Stimulated activated CD4-positive, alpha-beta T cell treated with anti-CD3 and anti-CD28 coated beads, TNF-alpha, amount 100 ng/mL, for 4 hours (primary cell): ENCODE data around the gene DNAAF5.
A peak's percentile ranks its signal among the peaks of the same experiment; 100 is the strongest.

ENCODE experiments used
- DNase-seq, 3 experiments: peaks; one replicate each; pipeline ENCODE4 v3.0.0-alpha.2; 2020; ENCODE audit warnings: low read depth in 3 of 3

The DNAAF5 gene

DNA sequence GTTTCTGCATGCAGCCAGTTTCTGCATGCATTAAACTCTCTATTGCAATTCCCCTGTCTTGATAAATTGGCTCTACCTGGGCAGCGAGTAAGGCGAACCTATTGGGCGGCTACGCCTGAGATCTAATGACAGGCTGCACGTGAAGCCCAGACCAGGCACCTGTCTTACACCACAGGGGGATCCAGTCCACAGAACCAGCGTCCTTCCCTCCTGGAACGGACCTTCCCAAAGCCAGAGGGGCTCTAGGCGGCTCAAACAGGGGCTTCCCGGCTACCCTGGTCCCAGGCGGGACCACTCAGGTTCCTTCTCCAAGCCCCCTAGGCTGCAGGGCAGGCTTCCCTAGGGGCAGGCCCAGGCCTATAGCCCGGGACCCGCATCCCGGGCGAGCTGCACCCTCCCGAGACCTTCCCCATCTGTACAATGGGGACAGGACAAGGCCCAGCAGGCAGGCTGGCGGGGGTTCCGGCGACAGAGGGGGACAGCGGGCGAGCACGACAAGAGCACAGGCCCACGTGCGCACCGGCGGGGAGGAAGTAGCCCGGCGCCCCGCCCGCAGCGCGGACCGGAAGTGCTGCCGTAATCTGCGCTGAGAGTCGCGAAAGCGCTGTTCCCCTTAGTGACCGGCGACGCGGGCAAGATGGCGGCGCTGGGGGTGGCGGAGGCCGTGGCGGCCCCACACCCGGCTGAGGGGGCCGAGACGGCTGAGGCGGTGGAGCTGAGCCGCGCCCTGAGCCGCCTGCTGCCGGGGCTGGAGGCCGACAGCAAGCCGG is at the start of gene DNAAF5:
TSS of gene DNAAF5 (plus strand) at position 616 of the 770 bp plus-strand sequence. CDS start at position 638, 22 bp downstream.
- DNase-seq, result peak; percentile 76 to 81 (median 80)

DNA sequence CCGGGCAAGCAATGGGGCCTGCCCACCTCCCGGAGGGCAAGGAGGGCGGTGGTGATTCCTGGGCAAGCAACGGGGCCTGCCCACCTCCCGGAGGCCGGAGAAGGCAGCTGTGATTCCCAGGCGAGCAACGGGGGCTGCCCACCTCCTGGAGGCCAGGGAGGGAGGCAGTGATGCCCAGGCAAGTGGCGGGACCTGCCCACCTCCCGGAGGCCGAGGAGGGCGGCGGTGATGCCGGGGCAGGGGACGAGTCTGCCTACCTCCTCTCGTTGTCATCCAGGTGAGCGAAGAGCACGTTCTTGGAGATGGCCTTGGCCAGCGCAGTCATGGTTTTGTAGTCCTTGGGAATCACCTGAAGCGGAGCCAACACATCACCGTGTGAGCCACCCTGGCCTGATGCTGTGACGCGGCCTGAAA is 49.5 kb upstream of the DNAAF5 start:
- DNase-seq, result no peak

DNA sequence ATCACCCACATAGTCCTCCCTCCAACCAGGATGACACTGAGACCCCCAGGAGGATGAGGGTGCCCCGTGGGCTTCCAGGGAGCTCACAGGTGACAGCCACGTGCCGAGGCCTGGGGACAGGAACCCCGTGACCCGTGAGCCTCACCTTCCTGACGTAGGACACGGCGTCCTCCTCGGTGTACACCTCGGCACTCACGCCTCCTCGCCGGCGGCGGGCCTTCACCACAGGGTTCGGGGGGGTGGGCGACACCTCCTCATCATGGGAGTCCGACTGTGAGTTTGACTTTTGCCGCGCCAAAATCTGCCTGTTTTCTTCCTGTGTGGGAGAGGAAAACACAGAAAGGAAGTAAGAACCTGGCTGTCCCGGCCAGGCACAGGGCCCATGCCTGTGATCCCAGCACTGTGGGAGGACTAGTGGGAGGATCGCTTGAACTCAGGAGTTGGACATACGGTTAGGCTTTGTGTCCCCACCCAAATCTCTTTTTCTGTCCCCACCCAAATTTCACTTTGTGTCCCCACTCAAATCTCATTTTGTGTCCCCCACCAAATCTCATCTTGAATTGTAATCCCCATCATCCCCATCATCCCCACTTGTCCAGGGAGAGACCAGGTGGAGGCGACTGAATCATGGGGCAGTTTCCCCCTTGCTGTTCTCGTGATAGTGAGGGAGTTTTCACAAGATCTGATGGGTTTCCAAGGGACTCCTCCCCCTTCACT is 45.9 kb upstream of the DNAAF5 start:
- DNase-seq, result no peak

DNA sequence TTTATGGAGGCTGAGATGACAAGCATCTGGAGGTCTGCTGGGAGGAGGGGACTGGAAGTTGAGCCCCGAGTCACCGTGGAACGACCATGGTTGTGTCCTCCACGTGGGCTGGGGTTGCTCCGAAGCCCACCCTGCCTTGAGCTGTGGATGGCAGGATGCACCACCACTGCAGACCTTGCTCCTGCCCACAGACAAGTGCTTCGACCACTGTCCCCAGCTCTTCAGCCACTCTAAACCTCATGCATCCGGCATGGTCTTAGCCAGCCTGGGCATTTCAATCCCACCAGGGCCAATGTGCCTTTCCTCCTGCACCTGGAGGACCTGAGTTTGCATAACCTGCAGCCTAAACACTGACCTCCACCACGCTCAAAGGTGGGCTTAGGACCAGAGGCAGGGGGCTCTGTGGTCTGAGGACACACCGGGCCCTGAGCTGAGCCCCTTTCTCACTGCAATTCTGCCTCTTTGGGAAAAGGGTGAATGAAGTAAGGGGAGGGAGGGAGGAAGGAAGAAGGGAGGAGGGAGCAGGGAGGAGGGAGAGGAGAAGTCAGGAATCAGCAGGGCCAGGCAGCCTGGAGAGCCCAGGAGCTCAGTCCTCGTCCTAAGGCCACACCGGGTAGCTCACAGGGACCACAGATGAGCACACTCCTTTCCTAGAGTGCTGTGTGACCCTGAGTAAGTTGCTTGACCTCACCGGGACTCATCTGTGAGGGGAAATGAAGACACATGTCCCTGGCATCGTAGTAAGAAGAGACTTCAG is 44.8 kb upstream of the DNAAF5 start:
- no peak for DNase-seq

DNA sequence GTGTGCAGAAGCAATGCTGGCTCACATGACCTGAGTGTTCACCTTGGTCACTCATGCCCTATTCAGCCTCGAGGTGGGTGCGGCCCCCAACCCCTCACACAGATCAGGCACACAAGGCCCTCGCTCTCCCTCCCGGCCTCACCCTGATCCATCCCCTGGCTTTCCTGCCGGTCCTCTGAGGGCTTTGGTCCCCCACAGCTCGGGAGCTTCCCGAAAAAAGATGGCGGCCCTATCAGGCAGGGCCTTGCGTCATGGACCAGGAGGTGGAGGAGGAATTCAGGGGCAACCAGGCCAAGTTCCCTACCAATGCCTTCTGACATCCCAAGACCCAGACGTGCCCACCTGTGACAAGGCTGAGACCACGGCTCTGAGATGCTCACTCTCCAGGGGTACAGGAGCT is 43.7 kb upstream of the DNAAF5 start:
- DNase-seq, result no peak

DNA sequence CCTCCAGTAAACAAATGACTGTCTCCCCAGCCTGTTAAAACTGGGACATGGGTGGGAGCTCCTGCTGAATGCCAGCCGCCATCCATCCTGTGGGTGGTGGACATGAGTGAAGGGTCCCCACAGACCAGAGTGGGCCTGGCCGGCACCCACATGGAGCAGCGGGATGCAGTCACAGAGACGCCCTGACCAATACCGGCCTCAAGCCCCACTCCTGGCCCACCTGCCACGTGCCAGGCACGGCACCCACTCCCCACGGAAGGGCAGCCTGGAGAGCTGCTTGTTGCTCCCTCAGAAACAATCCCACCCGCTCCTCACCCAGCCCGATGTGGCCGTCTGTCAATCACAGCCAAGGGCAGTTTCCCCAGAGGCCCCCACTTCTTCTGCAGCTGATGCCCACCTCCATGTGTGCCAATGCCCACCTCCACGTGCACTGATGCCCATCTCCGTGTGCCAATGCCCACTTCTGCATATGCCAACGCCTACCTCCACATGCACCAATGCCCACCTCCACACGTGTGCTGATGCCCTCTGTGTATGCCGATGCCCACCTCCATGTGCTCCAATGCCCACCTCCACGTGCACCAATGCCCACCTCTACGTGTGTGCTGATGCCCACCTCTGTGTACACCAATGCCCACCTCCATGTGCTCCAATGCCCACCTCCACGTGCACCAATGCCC is 42.8 kb upstream of the DNAAF5 start:
- no peak for DNase-seq

DNA sequence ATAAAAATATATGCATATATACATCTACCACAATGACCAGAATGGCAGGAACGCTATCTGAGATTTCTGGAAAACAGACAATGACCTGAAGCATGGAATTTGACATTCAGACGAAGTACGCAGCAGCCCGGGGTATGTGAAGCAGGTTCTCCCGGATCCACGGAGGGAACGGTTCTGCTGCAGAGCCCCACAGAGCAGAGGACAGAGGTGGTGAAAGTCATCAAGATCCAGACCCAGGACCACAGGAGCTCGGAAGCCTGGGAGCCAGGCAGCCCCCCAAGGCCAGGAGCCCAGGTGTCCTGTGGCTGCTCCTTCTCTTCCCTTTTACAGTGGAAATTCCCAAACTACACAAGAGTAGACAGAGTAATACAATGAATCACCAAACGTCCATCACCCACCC is 42.1 kb upstream of the DNAAF5 start:
- DNase-seq, result no peak

DNA sequence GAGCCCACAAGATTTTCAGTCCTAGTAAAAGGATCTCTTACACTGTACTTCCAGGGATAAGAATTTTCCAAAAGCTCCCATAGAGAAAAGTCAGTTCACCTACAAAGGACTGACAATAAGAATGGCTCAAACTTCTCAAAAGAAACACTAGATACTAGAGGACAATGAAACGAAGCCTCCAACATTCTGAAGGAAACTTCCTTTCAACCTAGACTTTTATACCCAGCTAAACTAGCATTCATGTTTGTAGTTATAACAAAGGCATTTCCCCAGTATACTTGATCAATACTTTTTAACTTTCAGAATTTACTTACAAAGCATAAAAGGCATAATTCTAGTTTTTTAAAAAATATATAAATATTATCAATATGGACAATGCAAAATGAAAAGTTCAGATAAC is 41.0 kb upstream of the DNAAF5 start:
- no peak for DNase-seq

DNA sequence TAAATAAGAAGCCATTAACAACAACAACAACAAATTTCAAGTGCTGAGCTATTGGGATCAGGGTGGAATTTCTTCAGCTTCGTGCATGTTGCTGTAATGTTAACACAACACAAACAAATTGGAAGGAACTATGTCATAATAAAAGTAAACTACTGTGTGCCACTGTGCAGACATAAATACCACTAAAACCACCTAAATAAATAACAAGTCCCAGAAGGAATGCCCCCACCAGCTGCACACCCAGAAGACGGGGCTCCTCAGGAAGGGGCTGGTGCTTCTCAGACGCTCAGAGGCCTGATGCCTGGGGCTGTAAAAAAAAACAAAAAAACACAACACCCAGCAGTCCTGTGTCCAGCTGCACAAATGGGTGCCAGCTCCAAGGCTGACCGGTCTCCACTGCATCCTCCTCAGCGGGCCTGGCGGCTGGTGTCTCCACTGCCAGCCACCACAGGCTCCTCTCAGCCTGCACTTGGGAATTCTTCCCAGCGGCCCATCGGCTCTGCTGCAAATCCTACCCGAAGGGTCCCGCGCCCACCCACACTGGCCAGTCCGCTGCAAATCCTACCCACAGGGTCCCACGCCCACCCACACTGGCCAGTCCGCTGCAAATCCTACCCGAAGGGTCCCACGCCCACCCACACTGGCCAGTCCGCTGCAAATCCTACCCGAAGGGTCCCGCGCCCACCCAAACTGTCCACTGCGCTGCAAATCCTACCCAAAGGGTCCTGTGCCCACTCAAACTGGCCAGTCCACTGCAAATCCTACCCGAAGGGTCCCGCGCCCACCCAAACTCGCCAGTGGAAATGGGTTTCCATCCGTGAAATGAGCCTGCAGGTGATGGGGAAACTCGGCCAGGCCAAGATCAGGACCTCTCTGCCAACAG is 35.8 kb upstream of the DNAAF5 start:
- DNase-seq, result no peak

DNA sequence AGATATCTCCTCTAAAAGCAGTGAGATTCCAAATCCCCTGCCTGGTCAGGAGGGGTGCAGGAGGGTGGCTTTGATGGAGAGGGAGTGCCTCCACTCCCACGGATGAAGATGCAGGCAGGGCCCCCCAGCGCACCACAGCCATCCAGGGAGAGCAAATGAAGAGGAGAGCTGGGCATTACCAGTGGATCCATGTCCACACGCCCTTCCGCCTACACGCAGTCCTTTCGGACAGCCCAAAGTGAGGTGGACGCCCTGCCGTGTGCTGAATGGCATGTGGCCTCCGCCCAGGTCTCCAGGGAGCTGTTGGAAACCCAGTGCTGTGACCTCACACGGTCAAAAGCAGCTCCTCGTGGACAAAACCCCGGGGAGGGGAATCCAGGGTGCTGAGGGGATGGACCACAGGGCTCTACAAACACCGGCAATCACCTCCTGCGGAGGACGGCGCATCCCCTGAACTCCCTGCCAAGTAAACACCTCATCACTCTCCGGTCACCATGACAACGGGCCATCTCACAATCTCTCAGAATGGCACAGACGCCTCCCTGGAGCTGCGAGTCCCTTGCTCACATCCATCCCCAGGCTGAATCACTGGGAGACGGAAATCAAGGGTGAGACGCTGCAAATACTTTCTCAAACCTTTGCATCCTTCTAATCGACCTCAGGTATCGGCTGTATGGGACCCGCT is 35.0 kb upstream of the DNAAF5 start:
- no peak for DNase-seq

DNA sequence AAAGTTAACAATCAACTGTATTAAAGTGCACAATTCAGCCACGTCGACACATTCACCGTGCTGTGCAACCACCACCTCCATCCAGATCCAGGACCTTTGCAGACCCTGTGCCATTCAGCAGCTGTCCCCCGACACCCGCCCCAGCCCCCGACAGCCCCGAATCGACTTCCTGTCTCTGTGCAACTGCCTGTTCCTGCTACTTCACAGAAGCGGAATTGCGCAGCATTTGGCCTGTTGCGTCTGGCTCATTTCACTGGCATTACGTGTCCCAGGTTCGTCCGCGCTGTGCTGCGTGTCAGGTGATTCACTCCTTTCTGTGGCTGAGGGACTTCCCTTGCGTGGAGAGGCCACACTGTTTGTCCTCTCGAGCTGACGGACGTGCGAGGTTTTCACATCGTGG is 33.2 kb upstream of the DNAAF5 start:
- no peak for DNase-seq

DNA sequence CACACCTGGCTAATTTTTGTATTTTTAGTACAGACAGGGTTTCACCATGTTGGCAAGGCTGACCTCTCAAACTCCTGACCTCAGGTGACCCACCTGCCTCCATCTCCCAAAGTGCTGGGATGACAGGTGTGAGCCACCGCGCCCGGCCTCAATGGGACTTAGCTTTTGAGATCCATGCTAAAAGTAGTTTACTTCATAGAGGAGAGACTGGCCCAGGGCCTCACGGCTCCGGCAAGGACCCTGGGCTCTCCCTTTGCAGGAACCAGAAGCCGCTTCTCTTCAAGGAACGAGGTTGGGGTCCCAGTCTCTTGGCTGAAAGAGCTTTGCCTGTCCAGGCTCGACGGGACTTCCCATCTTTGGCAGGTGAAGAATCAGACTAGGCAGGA is 30.1 kb upstream of the DNAAF5 start:
- no peak for DNase-seq

DNA sequence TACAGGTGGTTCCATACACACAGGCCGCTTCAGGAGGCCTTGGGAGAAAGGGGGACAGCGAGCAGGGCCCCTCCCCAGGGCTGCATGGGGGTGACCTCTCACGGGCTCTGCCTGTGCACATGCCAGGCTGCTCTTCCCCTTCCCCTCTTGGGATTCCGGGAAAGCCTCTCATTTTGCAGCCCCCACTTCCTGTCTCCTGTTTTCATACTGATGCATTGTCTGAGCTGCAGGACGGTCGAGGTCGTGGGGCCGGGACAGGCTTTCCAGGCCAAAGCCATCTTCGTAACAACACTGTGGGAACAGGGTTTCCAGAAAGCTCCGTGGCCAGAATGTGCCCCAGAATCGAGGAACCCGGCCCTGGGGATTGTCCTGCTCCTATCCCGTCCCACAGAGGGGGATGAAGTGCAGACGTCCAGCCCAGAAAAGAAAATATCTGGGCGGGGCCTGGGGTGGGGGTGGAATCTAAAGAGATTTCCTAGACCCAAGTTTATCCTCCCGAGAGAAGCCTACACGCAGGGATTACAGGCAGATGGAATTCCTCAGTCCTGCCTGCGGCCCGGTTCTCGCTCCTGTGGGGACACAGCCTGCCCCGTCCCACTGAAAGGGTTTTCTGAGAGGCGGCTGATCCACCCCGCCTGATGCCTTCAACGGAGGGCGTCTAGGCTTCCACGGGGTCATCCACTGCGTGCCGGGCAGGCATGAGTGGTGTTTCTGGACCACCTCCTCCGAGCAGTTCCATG is 29.5 kb upstream of the DNAAF5 start:
- DNase-seq, result no peak

DNA sequence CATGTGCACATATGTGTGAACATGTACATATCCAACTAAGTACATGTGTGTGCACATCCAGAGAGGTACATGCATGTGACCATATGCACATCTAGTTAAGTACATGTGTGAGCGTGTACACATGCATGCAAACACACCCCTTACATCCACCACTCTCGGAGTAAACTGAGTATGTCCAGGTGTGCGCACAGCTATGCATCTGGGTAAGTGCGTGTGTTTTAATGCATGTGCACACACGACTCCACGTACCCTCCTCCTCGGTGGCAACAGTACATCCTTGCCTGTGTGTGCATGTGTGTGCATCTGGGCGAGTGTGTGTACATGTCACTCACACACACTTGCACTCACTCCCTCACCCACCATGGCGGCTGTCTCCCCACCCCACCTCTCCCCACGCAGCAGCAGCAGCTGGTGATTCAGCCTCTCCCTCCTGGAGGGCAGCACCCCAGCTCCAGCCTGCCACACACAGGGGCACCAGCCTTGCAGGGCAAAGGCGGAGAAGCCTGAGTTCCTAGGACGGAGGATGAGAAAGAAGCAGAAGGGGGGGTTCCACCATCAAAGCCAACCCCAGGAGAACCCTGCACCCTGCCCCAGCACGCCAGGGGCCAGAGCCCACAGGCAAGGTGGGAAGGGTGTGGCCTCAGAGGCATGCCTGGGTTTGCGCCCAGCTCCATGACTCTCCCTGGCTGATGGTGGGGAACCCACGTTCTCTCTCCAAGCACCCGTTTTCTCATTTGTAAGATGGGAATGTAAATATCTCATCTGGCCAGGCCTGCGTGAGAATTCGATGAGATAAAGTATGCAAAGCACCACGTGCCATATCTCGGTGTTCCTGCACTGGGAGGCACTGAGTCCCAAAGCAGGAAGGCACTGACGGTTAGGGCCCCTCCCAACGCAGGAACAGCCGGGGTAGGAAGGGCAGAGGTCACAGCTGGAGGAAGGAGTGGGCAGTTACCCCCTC is 27.7 kb upstream of the DNAAF5 start:
- DNase-seq, result no peak

DNA sequence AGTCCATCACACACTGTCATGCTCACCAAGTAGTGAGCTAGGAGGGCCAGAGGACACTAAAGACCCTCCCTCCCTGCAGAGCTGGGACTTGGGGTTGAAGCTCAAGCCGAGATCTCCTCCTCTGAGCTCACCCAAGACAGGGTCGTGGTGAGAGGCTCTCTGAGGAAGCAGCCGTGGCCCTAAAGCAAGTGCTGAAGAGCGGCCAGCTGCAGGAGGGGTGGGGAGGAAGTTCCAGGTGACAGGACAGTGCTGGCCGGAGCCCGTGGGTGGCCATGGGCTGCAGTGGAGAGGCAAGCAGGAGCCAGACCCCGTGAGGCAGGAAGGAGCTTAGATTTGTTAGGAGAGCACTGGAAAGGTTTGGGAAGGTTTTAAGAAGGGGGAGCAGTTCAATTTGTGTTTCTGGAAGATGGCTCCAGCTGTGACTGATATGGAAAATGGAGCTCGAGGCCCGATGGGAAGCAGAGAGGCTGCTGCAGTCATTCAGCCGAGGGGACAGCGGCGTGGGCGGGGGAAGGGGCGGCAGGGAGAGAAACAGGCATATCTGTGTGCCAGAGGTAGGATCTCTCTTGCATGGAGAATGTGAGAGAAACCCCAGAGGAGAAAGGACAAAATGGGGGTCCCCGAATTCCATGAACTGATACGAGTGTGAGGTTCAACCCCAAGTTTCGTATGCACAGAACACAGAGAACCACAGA is 26.9 kb upstream of the DNAAF5 start:
- no peak for DNase-seq

DNA sequence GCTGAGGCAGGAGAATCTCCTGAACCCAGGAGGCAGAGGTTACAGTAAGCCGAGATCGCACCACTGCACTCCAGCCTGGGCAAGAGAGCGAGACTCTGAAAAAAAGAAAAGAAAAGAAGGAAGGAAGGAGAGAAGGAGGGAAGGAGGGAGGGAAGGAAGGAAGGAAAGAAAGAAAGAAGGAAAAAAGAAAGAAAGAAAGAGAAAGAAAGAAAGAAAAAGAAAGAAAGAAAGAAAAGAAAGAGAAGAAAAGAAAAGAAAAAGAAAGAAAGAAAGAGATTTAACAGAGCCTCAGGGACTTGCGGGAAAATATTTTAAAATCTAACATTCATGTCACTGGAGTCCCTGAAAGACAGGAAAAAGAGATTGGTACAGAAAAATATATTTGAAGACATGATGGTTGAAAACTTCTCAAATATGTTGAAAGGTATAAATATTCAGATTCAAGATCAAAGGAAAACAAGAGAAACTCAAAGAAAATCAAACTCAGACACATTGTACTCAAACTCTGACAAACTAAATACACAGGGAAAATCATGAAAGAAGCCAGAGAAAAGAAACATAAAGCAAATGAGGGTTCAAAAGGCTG is 25.3 kb upstream of the DNAAF5 start:
- no peak for DNase-seq

DNA sequence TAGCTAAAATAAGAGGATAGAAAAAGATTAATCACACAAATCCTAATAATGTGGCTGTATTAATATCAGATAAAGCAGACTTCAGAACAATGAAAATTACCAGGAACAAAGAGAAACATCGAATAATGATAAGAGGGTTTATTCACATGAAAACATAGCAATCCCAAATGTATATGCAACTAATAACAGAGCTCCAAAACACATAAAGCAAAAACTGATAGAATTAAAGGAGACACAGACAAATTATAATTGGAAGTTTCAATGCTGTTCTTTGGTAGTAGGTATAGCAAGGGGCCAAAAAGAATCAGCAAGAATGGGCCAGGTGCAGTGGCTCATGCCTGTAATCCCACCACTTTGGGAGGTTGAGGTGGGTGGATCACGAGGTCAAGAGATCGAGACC is 23.4 kb upstream of the DNAAF5 start:
- DNase-seq, result no peak

DNA sequence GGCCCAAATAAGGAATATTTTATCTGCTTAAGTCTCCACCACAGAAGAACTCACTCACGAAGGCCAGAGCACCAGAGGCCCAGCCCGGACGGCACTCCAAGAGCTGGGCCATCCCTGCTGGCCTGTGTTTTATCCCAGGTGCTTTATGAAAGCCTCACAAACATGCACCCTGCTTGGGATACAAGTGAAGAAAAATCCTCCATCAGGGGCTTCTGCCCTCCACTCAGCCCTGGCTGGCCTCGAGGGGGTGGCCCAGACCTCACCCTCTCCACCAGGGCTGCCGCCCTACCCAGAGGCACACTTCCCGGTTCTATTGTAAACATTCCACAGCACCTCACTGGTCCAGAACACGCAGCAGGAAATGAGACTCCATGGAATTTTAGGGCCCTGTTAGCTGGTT is 19.8 kb upstream of the DNAAF5 start:
- DNase-seq, result no peak
